ENCODE measurements around the gene SKOR2. TPM values are rescaled to one million over a fixed set of nuclear protein-coding genes. Genes with fewer than 3 reads are reported as not detected.

SKOR2 gene
- total and polyA plus RNA-seq, 9 of the 15 experiments (the other 6 are each of a cell fraction or from before 2014, with no cell fraction given): not detected

DNA sequence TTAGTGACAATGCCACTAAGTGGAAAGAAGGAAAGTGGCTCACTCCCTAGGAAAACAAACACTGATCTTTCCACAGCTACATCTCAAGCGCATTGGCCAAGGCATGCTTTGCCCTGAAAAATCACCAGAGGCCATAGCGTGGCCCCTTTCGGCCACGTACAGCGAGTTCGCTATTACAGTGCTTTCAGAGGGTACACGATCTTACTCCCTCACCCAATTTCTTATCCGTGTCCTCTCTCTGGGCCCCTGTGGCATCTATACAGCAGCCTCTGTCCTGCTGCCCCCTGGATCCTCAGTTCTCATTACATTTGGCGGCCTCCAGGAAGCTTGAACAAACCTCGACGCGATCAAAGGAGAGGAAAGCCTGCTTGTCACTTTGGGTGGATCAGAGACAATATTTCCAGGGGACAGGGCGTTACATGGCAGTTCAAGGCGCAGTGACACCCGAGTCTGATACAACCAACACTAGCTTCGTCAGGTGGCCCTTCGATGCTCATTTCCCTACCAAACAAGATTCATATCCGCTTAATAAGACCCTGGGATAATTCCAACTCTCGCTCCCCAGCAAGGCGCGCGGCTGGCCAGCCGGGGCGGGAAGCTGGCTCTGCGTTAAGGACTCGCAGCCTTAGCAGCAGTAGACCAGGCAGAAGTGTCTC is 941 bp downstream of the SKOR2 start (continued):
- TF ChIP-seq, protein P1, sequence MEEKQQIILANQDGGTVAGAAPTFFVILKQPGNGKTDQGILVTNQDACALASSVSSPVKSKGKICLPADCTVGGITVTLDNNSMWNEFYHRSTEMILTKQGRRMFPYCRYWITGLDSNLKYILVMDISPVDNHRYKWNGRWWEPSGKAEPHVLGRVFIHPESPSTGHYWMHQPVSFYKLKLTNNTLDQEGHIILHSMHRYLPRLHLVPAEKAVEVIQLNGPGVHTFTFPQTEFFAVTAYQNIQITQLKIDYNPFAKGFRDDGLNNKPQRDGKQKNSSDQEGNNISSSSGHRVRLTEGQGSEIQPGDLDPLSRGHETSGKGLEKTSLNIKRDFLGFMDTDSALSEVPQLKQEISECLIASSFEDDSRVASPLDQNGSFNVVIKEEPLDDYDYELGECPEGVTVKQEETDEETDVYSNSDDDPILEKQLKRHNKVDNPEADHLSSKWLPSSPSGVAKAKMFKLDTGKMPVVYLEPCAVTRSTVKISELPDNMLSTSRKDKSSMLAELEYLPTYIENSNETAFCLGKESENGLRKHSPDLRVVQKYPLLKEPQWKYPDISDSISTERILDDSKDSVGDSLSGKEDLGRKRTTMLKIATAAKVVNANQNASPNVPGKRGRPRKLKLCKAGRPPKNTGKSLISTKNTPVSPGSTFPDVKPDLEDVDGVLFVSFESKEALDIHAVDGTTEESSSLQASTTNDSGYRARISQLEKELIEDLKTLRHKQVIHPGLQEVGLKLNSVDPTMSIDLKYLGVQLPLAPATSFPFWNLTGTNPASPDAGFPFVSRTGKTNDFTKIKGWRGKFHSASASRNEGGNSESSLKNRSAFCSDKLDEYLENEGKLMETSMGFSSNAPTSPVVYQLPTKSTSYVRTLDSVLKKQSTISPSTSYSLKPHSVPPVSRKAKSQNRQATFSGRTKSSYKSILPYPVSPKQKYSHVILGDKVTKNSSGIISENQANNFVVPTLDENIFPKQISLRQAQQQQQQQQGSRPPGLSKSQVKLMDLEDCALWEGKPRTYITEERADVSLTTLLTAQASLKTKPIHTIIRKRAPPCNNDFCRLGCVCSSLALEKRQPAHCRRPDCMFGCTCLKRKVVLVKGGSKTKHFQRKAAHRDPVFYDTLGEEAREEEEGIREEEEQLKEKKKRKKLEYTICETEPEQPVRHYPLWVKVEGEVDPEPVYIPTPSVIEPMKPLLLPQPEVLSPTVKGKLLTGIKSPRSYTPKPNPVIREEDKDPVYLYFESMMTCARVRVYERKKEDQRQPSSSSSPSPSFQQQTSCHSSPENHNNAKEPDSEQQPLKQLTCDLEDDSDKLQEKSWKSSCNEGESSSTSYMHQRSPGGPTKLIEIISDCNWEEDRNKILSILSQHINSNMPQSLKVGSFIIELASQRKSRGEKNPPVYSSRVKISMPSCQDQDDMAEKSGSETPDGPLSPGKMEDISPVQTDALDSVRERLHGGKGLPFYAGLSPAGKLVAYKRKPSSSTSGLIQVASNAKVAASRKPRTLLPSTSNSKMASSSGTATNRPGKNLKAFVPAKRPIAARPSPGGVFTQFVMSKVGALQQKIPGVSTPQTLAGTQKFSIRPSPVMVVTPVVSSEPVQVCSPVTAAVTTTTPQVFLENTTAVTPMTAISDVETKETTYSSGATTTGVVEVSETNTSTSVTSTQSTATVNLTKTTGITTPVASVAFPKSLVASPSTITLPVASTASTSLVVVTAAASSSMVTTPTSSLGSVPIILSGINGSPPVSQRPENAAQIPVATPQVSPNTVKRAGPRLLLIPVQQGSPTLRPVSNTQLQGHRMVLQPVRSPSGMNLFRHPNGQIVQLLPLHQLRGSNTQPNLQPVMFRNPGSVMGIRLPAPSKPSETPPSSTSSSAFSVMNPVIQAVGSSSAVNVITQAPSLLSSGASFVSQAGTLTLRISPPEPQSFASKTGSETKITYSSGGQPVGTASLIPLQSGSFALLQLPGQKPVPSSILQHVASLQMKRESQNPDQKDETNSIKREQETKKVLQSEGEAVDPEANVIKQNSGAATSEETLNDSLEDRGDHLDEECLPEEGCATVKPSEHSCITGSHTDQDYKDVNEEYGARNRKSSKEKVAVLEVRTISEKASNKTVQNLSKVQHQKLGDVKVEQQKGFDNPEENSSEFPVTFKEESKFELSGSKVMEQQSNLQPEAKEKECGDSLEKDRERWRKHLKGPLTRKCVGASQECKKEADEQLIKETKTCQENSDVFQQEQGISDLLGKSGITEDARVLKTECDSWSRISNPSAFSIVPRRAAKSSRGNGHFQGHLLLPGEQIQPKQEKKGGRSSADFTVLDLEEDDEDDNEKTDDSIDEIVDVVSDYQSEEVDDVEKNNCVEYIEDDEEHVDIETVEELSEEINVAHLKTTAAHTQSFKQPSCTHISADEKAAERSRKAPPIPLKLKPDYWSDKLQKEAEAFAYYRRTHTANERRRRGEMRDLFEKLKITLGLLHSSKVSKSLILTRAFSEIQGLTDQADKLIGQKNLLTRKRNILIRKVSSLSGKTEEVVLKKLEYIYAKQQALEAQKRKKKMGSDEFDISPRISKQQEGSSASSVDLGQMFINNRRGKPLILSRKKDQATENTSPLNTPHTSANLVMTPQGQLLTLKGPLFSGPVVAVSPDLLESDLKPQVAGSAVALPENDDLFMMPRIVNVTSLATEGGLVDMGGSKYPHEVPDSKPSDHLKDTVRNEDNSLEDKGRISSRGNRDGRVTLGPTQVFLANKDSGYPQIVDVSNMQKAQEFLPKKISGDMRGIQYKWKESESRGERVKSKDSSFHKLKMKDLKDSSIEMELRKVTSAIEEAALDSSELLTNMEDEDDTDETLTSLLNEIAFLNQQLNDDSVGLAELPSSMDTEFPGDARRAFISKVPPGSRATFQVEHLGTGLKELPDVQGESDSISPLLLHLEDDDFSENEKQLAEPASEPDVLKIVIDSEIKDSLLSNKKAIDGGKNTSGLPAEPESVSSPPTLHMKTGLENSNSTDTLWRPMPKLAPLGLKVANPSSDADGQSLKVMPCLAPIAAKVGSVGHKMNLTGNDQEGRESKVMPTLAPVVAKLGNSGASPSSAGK (IDR thresholded peaks at IDR 0.05): no peak
- TF ChIP-seq, protein P2, sequence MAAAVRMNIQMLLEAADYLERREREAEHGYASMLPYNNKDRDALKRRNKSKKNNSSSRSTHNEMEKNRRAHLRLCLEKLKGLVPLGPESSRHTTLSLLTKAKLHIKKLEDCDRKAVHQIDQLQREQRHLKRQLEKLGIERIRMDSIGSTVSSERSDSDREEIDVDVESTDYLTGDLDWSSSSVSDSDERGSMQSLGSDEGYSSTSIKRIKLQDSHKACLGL (CRISPR knock-in tag; IDR thresholded peaks at IDR 0.05; ENCODE audit: borderline replicate concordance, poor library complexity, severe bottlenecking): no peak
- TF ChIP-seq BRD9 (IDR thresholded peaks at IDR 0.05; ENCODE audit: low read depth, partially characterized antibody): no peak
